Epithelial cell of prostate (primary cell): ENCODE measurements around the gene MYOCD.

ENCODE experiments used
- DNase-seq: peaks from one replicate; pipeline ENCODE4 v3.0.0-alpha.2; 2011; ENCODE audit warnings: low read depth, low spot score
- H3K27ac ChIP-seq: fragments of 450-650 bp; 2 replicates; pipeline ENCODE4 v1.5.1; 2017; ENCODE audit warnings: mild to moderate bottlenecking

MYOCD gene

DNA sequence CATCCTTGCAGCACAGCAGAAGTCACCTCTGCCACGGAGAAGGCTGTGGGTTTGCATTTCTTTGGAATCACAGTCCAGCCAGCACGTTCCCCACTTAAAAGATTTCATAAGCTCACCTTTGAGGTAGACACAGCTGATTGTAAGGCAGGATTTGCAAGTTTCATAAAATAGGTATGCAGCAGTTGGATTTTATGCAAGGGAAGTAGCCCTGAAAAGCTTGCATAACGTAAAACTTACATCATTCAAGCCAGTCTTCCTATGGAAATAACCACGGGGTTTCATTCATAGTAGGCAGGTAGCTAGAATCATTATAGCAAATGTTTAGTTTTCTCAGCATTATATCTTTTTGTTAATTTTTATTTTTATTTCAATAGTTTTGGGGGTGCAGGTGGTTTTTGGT, 73.8 kb downstream of the MYOCD start:
- no peak overlapping the region for H3K27ac ChIP-seq
- no peak for DNase-seq

- DNase-seq: no peak
- no peak overlapping the region for H3K27ac ChIP-seq
Observed at GRCh38 chr17:12743046-12743445, 77.4 kb downstream of the MYOCD start.

- peak; percentile 49 for DNase-seq
- H3K27ac ChIP-seq: peak overlapping the region; percentile 52
Observed at GRCh38 chr17:12744298-12744697, 78.6 kb downstream of the MYOCD start.

- DNase-seq: no peak
- H3K27ac ChIP-seq: peak overlapping the region; percentile 52
Observed at GRCh38 chr17:12744786-12745185, 79.1 kb downstream of the MYOCD start.

DNA sequence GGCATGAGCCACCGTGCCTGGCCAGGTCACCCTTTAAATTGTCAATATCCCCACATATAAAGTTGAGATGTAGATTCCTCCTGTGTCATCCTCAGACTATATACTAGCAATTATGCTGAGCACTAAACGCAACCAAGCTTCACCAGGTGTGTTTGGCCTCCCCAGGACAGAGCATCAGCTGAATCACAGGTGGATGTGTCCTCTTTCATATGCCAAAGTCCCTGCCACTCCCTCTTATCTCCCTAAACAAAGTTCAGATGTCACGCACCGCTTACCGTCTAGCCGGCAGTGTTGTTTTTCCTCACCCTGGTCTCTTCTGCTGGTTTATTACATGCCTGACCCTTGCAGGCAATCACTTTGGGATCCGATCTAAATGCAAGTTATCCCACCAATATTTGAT, 79.8 kb downstream of the MYOCD start:
- no peak overlapping the region for H3K27ac ChIP-seq
- no peak for DNase-seq

GRCh38 chr17:12756786-12757185, 91.1 kb downstream of the MYOCD start:
- DNase-seq: no peak

GRCh38 chr17:12759090-12759489, 93.4 kb downstream of the MYOCD start:
- no peak for DNase-seq
- no peak overlapping the region for H3K27ac ChIP-seq

More at GRCh38 chr17:12756786-12757185, 91.1 kb downstream of the MYOCD start:
- no peak overlapping the region for H3K27ac ChIP-seq

- peak; percentile 78 for DNase-seq
- no peak overlapping the region for H3K27ac ChIP-seq
Observed at GRCh38 chr17:12765548-12765947, 99.9 kb downstream of the MYOCD start.

DNA sequence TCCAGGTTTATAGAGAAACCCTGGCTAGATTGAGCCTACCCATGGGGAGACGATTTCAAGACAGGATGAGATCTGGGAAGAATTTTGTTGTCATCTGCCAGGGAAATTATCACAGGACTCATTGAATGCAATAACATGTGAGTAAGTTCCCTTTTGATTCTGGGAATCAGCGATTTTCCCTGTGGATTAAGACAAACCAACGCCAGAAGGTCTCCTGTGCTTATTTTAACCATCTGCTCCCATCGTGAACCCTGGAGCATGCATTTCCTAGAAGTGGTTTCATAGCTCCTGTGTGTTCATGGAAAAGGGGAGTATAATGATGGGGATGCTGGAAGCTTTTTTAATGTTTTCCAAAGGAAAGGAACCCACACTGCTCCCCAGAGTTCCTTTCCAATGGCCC, 102.6 kb downstream of the MYOCD start:
- DNase-seq: no peak
- no peak overlapping the region for H3K27ac ChIP-seq

DNA sequence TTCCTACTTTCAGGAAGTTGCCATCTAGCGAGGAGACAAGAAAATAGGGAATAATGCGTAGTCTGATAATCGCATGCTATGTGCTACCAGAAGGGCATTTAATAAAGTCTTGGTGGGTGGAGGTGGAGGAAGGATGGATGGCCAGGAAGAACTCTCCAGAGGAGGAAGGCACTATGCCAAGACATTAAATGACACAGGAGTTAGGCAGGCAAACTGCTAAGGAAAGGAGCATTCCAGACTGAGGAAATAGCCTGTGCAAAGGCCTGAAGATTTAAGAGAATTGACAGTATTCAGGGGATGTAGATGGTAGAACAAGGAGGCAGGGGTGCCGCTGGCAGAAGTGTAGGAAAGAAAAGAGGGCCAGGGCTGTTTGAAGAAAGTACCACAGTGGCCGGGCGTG, 104.3 kb downstream of the MYOCD start:
- no peak overlapping the region for H3K27ac ChIP-seq
- no peak for DNase-seq

DNA sequence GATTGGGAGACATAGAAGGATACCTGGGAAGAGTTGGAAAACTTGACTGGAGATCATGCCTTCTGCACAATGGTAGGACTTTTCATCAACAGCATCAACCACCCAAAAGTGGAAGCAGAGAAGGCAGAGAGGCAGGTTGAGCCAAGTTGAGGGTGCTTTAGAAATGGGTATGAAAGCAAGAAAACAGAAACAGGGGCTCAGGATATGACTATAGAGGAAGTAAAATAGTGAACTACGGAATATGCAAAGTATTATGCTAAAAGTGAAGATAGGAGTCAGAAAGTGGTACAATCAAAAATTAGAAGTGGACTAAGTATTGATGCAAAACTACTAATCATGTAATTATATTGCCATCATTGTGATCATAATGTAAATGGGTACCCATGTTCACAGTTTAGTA, 107.5 kb downstream of the MYOCD start:
- no peak for DNase-seq
- no peak overlapping the region for H3K27ac ChIP-seq

GRCh38 chr17:12789075-12789480, 123.4 kb downstream of the MYOCD start:
- no peak overlapping the region for H3K27ac ChIP-seq
- no peak for DNase-seq

DNA sequence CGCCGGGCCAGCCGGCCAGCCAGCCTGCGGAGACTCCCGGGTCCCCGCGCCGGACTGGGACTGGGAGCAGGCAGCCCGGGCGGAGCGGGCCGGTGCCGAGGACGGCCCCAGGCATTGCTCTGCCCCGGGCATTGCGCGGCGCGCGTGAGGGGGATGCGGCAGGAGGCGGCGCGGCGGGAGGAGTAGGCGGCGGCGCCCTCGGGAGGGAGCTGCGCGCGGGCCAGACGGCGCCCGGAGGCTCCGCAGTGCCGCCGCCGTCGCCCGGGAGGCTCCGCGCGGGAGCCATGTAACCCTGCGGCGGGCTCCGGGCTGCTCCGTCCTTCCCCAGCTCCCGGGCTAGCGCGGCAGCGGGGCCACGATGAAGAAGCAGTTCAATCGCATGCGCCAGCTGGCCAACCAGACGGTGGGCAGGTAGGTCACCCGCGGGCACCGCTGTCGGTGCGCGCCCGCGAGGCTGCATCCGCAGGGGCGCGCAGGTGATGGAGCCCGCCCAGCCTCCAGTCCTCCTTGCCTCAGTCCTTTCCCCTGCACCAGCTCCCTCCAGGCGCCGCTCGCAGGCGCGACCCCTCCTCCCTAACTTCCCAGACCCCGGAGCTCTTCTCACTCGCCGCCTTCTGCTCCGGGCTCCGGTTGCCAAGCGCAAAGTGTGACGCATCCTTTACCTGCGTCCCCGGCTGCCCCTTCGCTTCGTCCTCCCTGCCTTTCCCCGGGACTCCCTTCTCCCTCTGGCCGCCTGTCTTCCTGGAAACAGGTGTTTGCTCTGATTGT, 124.0 kb downstream of the MYOCD start, which contains the start of gene ARHGAP44:
Gene ARHGAP44 (plus strand): TSS at position 18 of the 768 bp plus-strand sequence. CDS start 341 bp downstream, at position 359.
- DNase-seq: peak; percentile 12
- H3K27ac ChIP-seq: no peak within 1 kb of the TSS

- no peak for DNase-seq
- H3K27ac ChIP-seq: no peak overlapping the region
Observed at GRCh38 chr17:12790249-12791106, 124.8 kb downstream of the MYOCD start.

- no peak for DNase-seq
- H3K27ac ChIP-seq: no peak overlapping the region
Observed at GRCh38 chr17:12794919-12795532, 129.3 kb downstream of the MYOCD start.

GRCh38 chr17:12800855-12801365, 135.2 kb downstream of the MYOCD start:
- no peak overlapping the region for H3K27ac ChIP-seq
- no peak for DNase-seq

DNA sequence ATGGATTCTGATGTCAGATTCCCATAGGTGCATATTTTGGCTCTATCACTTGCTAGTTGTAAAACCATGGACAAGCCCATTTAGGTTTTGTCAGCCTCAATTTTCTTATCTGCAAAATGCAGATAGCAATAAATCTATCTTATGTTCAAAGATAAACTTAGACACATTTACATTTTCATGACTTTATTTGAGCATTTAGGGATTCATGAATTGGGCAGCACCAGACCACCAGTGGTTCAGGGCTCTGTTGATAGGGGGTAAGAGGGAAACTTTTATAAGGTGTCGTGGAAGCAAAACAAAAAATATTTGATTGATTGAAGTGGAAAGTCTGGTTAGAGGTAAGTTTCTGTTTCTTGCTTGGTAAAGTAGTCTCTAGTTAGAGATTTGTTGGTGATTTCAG, 140.9 kb downstream of the MYOCD start:
- no peak overlapping the region for H3K27ac ChIP-seq
- DNase-seq: no peak

DNA sequence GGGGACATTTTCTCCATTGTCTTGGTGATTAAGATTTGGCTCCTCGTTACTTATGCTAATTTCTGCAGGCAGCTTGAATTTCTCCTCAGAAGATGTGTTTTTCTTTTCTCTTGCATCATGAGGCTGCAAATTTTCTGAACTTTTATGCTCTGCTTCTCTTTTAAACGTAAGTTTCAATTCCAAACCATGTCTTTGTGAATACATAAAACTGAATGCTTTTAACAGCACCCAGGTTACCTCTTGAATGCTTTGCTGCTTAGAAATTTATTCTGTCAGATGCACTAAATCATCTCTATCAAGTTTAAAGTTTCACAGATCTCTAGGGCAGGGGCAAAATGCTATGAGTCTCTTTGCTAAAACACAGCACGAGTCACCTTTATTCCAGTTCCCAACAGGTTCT, 143.0 kb downstream of the MYOCD start:
- no peak for DNase-seq
- no peak overlapping the region for H3K27ac ChIP-seq

GRCh38 chr17:12812877-12813276, 147.2 kb downstream of the MYOCD start:
- no peak for DNase-seq
- H3K27ac ChIP-seq: no peak overlapping the region

DNA sequence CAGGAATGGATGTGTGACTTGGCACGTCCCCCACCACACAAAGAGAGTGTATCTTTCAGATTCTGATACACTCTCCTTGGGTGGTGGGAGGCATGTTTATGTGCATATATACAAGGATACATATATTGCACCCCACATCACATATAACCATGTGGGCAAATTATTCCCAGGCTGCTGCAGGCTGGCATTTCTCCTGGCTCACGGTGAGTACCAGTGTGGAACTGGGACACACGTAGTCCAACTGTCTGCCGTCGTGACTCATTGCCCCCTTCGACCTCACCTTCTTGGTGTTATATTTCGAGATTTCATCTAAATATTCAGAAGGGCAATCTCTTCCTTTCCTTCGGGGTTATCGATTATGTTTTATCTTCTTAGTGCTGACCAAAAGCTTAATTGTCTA, 148.0 kb downstream of the MYOCD start:
- no peak overlapping the region for H3K27ac ChIP-seq
- no peak for DNase-seq

- no peak overlapping the region for H3K27ac ChIP-seq
- no peak for DNase-seq
Observed at GRCh38 chr17:12814718-12815117, 149.0 kb downstream of the MYOCD start.
